Uterus (tissue), 2 donors: ENCODE measurements around the gene OR8B8.

Experiments
- CTCF ChIP-seq, 4 experiments: fragments of 200-600 bp in 2 of 4; fragments of 450-650 bp in 2 of 4; sonication (generic) in 2 of 4; IDR thresholded peaks; one replicate each; pipeline ENCODE4 v1.5.1; 2016 to 2019; ENCODE audit warnings: antibody characterized with exemption in 4 of 4, mild to moderate bottlenecking in 2 of 4, moderate library complexity in 1 of 4
- POLR2A ChIP-seq, 2 donors: fragments of 450-650 bp; IDR thresholded peaks; one replicate each; pipeline ENCODE4 v1.6.1; 2016; ENCODE audit warnings: antibody characterized with exemption in 2 of 2, mild to moderate bottlenecking in 1 of 2, moderate library complexity in 1 of 2

DNA sequence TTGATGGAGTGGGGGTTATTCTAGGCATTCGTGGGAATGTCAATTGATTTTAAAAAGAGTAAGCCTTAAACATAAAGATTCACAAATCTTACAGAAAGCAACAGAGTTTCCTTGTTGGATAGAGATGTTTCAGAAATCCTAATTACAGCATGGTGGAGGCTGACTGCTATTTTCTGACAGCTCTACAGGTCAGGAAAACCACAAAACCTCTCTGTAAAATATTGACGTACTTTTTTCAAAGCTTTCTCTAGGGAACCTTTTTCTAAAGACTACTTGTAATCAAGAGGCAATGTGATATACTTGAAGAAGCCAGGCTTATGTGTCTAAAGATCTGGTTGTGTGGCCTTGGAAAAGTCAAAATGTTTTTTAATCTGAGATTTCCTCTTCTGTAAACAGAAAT lies 9.1 kb upstream of the OR8B8 start:
- TF ChIP-seq CTCF (IDR thresholded peaks at IDR 0.05) = no peak
- TF ChIP-seq POLR2A (IDR thresholded peaks at IDR 0.05) = no peak
